OCI-LY7 (cell line): ENCODE results near the gene KAZN. TPM values are rescaled to one million over a fixed set of nuclear protein-coding genes. Genes with fewer than 3 reads are reported as not detected.

Experiments used
- BruUV-seq: library from RNA; stranded (reverse); fragments of 400-500 nt; replicated peaks from 2 replicates; lab custom pipeline; 2021; lab: Mats Ljungman, UMichigan
- CTCF ChIA-PET: fragments of 300-600 bp; sonication (Branson Sonifier 250); formaldehyde crosslinking; loops from one replicate; lab custom pipeline; 2022; ENCODE audit warnings: antibody characterized with exemption; ENCODE audit not compliant: unreplicated experiment; lab: Charles Lee
- POLR2A ChIA-PET: fragments of 300-600 bp; sonication (Branson Sonifier 250); formaldehyde crosslinking; loops from one replicate; lab custom pipeline; 2022; ENCODE audit warnings: antibody characterized with exemption; lab: Charles Lee
- DNase-seq: peaks from one replicate; pipeline ENCODE4 v3.0.0-alpha.2; 2015; ENCODE audit warnings: low spot score
- H2AFZ ChIP-seq: fragments of 200-600 bp; sonication (generic), shearing (Covaris generic); 2 replicates; pipeline ENCODE4 v1.6.1; 2014; ENCODE audit warnings: mild to moderate bottlenecking, antibody characterized with exemption, low read length, moderate library complexity
- H3K27ac ChIP-seq: fragments of 200-600 bp; sonication (generic); 2 replicates; pipeline ENCODE4 v1.5.1; 2014; ENCODE audit warnings: mixed run types, low read depth, mild to moderate bottlenecking, moderate library complexity, low read length, inconsistent platforms; ENCODE audit not compliant: poor library complexity, severe bottlenecking
- H3K36me3 ChIP-seq: fragments of 200-600 bp; sonication (generic); 2 replicates; pipeline ENCODE4 v1.6.1; 2014; ENCODE audit warnings: mild to moderate bottlenecking, antibody characterized with exemption, low read length, moderate library complexity, mixed read lengths; ENCODE audit not compliant: insufficient read depth
- H3K4me1 ChIP-seq: fragments of 200-600 bp; sonication (generic); 2 replicates; pipeline ENCODE4 v1.5.1; 2014; ENCODE audit warnings: mild to moderate bottlenecking, low read length; ENCODE audit not compliant: insufficient read depth, poor library complexity, severe bottlenecking
- H3K4me2 ChIP-seq: fragments of 200-600 bp; sonication (generic); 2 replicates; pipeline ENCODE4 v1.6.1; 2014; ENCODE audit warnings: mild to moderate bottlenecking, low read length
- H3K4me3 ChIP-seq: fragments of 200-600 bp; sonication (generic); 2 replicates; pipeline ENCODE4 v1.5.1; 2014; ENCODE audit warnings: mild to moderate bottlenecking, low read depth, low read length; ENCODE audit not compliant: poor library complexity, severe bottlenecking
- H3K79me2 ChIP-seq: fragments of 200-600 bp; sonication (generic); 2 replicates; pipeline ENCODE4 v1.6.1; 2016; ENCODE audit warnings: low read depth, mild to moderate bottlenecking, low read length, moderate library complexity, mixed read lengths; ENCODE audit not compliant: insufficient read depth
- H3K9me2 ChIP-seq: fragments of 200-600 bp; sonication (generic); 2 replicates; pipeline ENCODE4 v1.6.1; 2016; ENCODE audit warnings: mild to moderate bottlenecking, low read length, mixed read lengths; ENCODE audit not compliant: insufficient read depth
- H3K9me3 ChIP-seq: fragments of 200-600 bp; sonication (generic); 2 replicates; pipeline ENCODE4 v1.6.1; 2014; ENCODE audit warnings: mild to moderate bottlenecking, mixed run types, low read length, mixed read lengths
- H4K20me1 ChIP-seq: fragments of 200-600 bp; sonication (generic); 2 replicates; pipeline ENCODE4 v1.6.1; 2014; ENCODE audit warnings: mild to moderate bottlenecking, antibody characterized with exemption, low read length, moderate library complexity, mixed read lengths; ENCODE audit not compliant: insufficient read depth
- CTCF ChIP-seq: fragments of 200-600 bp; sonication (generic); conservative IDR thresholded peaks from 2 replicates; pipeline ENCODE4 v1.5.1; 2014; ENCODE audit warnings: mild to moderate bottlenecking, antibody characterized with exemption, low read length, moderate library complexity, mixed read lengths
- EZH2phosphoT487 ChIP-seq: fragments of 200-600 bp; sonication (generic); IDR thresholded peaks from 2 replicates; pipeline ENCODE4 v1.6.1; 2018; ENCODE audit warnings: low read depth, borderline replicate concordance, mild to moderate bottlenecking, mixed run types, antibody characterized with exemption, low read length, moderate library complexity, mixed read lengths
- intact Hi-C: fragments of 100-400 bp; cut with micrococcal nuclease; formaldehyde crosslinking; loops from one replicate; pipeline ENCODE4 v1.10.0; 2022; ENCODE audit not compliant: unreplicated experiment
- total RNA-seq, 2 experiments: library from RNA; depleted of rRNA in 1 of 2; stranded (reverse); fragments of >200 nt in 1 of 2; shearing (Covaris generic) in 1 of 2; gene quantifications; 2 replicates each; pipeline ENCODE4 v1.2.3, GENCODE V29; 2014 to 2022

The KAZN gene
- total RNA-seq, 2 experiments from 2014 or later, result 0.40 to 2.4 TPM

- Histone ChIP-seq H3K9me3 (no peaks in the 10 kb centered on the region), H3K27ac (no peak overlapping the region), H3K36me3 (no peaks in the 10 kb centered on the region), H2AFZ (no peak overlapping the region), H4K20me1 (no peaks in the 10 kb centered on the region), H3K9me2 (no peaks in the 10 kb centered on the region), H3K4me3 (no peak overlapping the region), H3K4me1 (no peaks in the 10 kb centered on the region), H3K79me2 (no peaks in the 10 kb centered on the region), H3K4me2 (no peak overlapping the region)
- no TSS peak for BruUV-seq
- ChIA-PET POLR2A (no interaction called here), CTCF (no interaction called here)
- intact Hi-C loops, result loop anchor here (1.0 to 5.0 kb wide), 2 partner anchors 244 to 738 kb away; no protein-coding TSS in a partner anchor
- DNase-seq, result peak; percentile 67
- TF ChIP-seq CTCF (peak; percentile 72), EZH2phosphoT487 (no peak)
These were observed 252.1 kb downstream of the KAZN start for GRCh38 chr1:14850563-14850962.

- H3K27ac ChIP-seq, result no peak overlapping the region
- no peaks in the 10 kb centered on the region for H3K9me2 ChIP-seq
- no peak overlapping the region for H3K4me3 ChIP-seq
- no peaks in the 10 kb centered on the region for H4K20me1 ChIP-seq
- H3K36me3 ChIP-seq, result no peaks in the 10 kb centered on the region
- DNase-seq, result no peak
- H3K79me2 ChIP-seq, result no peaks in the 10 kb centered on the region
- TF ChIP-seq EZH2phosphoT487, result no peak
- TF ChIP-seq CTCF, result no peak
- CTCF ChIA-PET, result no interaction called here
- intact Hi-C loops, result loop anchor here (5.0 kb wide), 1 partner anchor 739 kb away; no protein-coding TSS in a partner anchor
- POLR2A ChIA-PET, result no interaction called here
- BruUV-seq, result no TSS peak
- no peaks in the 10 kb centered on the region for H3K9me3 ChIP-seq
- H3K4me2 ChIP-seq, result no peak overlapping the region
- H3K4me1 ChIP-seq, result no peaks in the 10 kb centered on the region
- no peak overlapping the region for H2AFZ ChIP-seq
These were observed 253.3 kb downstream of the KAZN start for GRCh38 chr1:14851760-14852159.

GRCh38 chr1:14852291-14852690, 253.8 kb downstream of the KAZN start:
- Histone ChIP-seq H3K4me1 (no peaks in the 10 kb centered on the region), H3K27ac (no peak overlapping the region), H3K79me2 (no peaks in the 10 kb centered on the region), H3K4me3 (no peak overlapping the region), H3K4me2 (no peak overlapping the region), H3K9me3 (no peaks in the 10 kb centered on the region), H3K36me3 (no peaks in the 10 kb centered on the region), H3K9me2 (no peaks in the 10 kb centered on the region), H2AFZ (no peak overlapping the region), H4K20me1 (no peaks in the 10 kb centered on the region)
- no TSS peak for BruUV-seq
- TF ChIP-seq CTCF, result no peak
- no peak for TF ChIP-seq EZH2phosphoT487
- ChIA-PET CTCF (no interaction called here), POLR2A (no interaction called here)
- intact Hi-C loops, result loop anchor here (5.0 kb wide), 1 partner anchor 740 kb away; no protein-coding TSS in a partner anchor
- DNase-seq, result no peak
